Large intestine (tissue), 3 donors: ENCODE data around the gene MLLT3. TPM values are rescaled to one million over a fixed set of nuclear protein-coding genes. Genes with fewer than 3 reads are reported as not detected.

Experiments used
- DNase-seq, 2 donors: peaks; one replicate each; pipeline versions ENCODE4 v3.0.0 to v3.0.0-alpha.2; 2013
- H3K27ac ChIP-seq: one replicate; pipeline ENCODE4 v1.5.1; 2013; ENCODE audit warnings: low read length
- H3K27me3 ChIP-seq: 2 replicates; pipeline ENCODE4 v1.6.1; 2013; ENCODE audit warnings: low read length; ENCODE audit not compliant: control insufficient read depth, insufficient read depth
- H3K36me3 ChIP-seq: 2 replicates; pipeline ENCODE4 v1.6.1; 2013; ENCODE audit warnings: low read length; ENCODE audit not compliant: control insufficient read depth, insufficient read depth
- H3K4me1 ChIP-seq: one replicate; pipeline ENCODE4 v1.6.1; 2013; ENCODE audit warnings: low read length; ENCODE audit not compliant: control insufficient read depth, insufficient read depth
- H3K4me3 ChIP-seq: one replicate; pipeline ENCODE4 v1.5.1; 2013; ENCODE audit warnings: low read length
- H3K9me3 ChIP-seq: one replicate; pipeline ENCODE4 v1.6.1; 2013; ENCODE audit warnings: mild to moderate bottlenecking, low read depth, low read length, moderate library complexity; ENCODE audit not compliant: control insufficient read depth
- WGBS: methylation state at CpG from one replicate; pipeline ENCODE4 v1.1.5; 2013; ENCODE audit warnings: low lambda C conversion rate; ENCODE audit not compliant: insufficient coverage; 5-methylcytosine and 5-hydroxymethylcytosine counted together
- polyA plus RNA-seq: library from polyadenylated mRNA; unstranded; fragments of 120-200 nt; gene quantifications from one replicate; pipeline ENCODE4 v1.2.1, GENCODE V29; 2013

MLLT3 gene
- polyA plus RNA-seq, 1 donor: 25.0 TPM

GRCh38 chr9:20303996-20304395 lies 318.3 kb downstream of the MLLT3 start:
- Histone ChIP-seq H3K27ac (no peak overlapping the region), H3K27me3 (peaks cover 6% of the 10 kb centered on the region), H3K4me1 (no peaks in the 10 kb centered on the region), H3K4me3 (no peak overlapping the region), H3K36me3 (no peaks in the 10 kb centered on the region), H3K9me3 (no peaks in the 10 kb centered on the region)
- no CpG with 5 or more reads among the region's 3 CpGs for WGBS
- no peak for DNase-seq

- WGBS: 89% methylated on average over 1 of the region's 2 CpGs
- no peak for DNase-seq
- Histone ChIP-seq H3K9me3 (no peaks in the 10 kb centered on the region), H3K4me1 (no peaks in the 10 kb centered on the region), H3K27ac (no peak overlapping the region), H3K27me3 (peaks cover 6% of the 10 kb centered on the region), H3K4me3 (no peak overlapping the region), H3K36me3 (no peaks in the 10 kb centered on the region)
These were observed 319.2 kb downstream of the MLLT3 start for GRCh38 chr9:20303066-20303465.

GRCh38 chr9:20302197-20302596 lies 320.1 kb downstream of the MLLT3 start:
- no CpG with 5 or more reads among the region's 1 CpG for WGBS
- no peak for DNase-seq
- H3K36me3 ChIP-seq: no peaks in the 10 kb centered on the region

GRCh38 chr9:20300430-20301115 lies 321.7 kb downstream of the MLLT3 start:
- WGBS: 0% methylated on average over 1 of the region's 2 CpGs
- no peaks in the 10 kb centered on the region for H3K9me3 ChIP-seq
- no peak overlapping the region for H3K27ac ChIP-seq
- no peaks in the 10 kb centered on the region for H3K36me3 ChIP-seq
- H3K27me3 ChIP-seq: peaks cover 2% of the 10 kb centered on the region
- no peaks in the 10 kb centered on the region for H3K4me1 ChIP-seq
- no peak for DNase-seq
- H3K4me3 ChIP-seq: no peak overlapping the region

More at GRCh38 chr9:20302197-20302596, 320.1 kb downstream of the MLLT3 start:
- no peak overlapping the region for H3K27ac ChIP-seq
- no peak overlapping the region for H3K4me3 ChIP-seq
- no peaks in the 10 kb centered on the region for H3K9me3 ChIP-seq
- no peaks in the 10 kb centered on the region for H3K4me1 ChIP-seq
- H3K27me3 ChIP-seq: peaks cover 2% of the 10 kb centered on the region

- DNase-seq: no peak
- Histone ChIP-seq H3K9me3 (no peaks in the 10 kb centered on the region), H3K4me1 (no peaks in the 10 kb centered on the region), H3K36me3 (no peaks in the 10 kb centered on the region), H3K4me3 (no peak overlapping the region), H3K27ac (no peak overlapping the region), H3K27me3 (no peaks in the 10 kb centered on the region)
- no CpG with 5 or more reads among the region's 6 CpGs for WGBS
These were observed 324.6 kb downstream of the MLLT3 start for GRCh38 chr9:20297646-20298084.

- DNase-seq: no peak
- H3K27ac ChIP-seq: no peak overlapping the region
These were observed 326.7 kb downstream of the MLLT3 start for GRCh38 chr9:20295555-20295954.

GRCh38 chr9:20294046-20294750 lies 328.1 kb downstream of the MLLT3 start:
- Histone ChIP-seq H3K36me3 (no peaks in the 10 kb centered on the region), H3K27me3 (no peaks in the 10 kb centered on the region), H3K27ac (no peak overlapping the region), H3K9me3 (no peaks in the 10 kb centered on the region), H3K4me3 (no peak overlapping the region), H3K4me1 (no peaks in the 10 kb centered on the region)
- DNase-seq: no peak
- WGBS: 100% methylated on average over 1 of the region's 6 CpGs

More at GRCh38 chr9:20295555-20295954, 326.7 kb downstream of the MLLT3 start:
- Histone ChIP-seq H3K27me3 (no peaks in the 10 kb centered on the region), H3K36me3 (no peaks in the 10 kb centered on the region), H3K4me1 (no peaks in the 10 kb centered on the region), H3K9me3 (no peaks in the 10 kb centered on the region), H3K4me3 (no peak overlapping the region)
- WGBS: no CpG with 5 or more reads among the region's 1 CpG

- Histone ChIP-seq H3K27ac (no peak overlapping the region), H3K4me3 (no peak overlapping the region), H3K4me1 (no peaks in the 10 kb centered on the region), H3K36me3 (no peaks in the 10 kb centered on the region), H3K9me3 (no peaks in the 10 kb centered on the region), H3K27me3 (no peaks in the 10 kb centered on the region)
- 75% methylated on average over 2 of the region's 4 CpGs for WGBS
- DNase-seq: no peak
These were observed 330.3 kb downstream of the MLLT3 start for GRCh38 chr9:20292002-20292401.

Other genes with a start within 250 kb of the MLLT3 start
- 16.1 TPM for gene FOCAD, start 61.8 kb upstream of the MLLT3 start, polyA plus RNA-seq